H9 (cell line): ENCODE data around the gene FYCO1. TPM values are rescaled to one million over a fixed set of nuclear protein-coding genes. Genes with fewer than 3 reads are reported as not detected.

ENCODE experiments used
- DNase-seq: peaks from one replicate; pipeline ENCODE4 v3.0.0-alpha.2; 2017
- H2AFZ ChIP-seq: one replicate; pipeline ENCODE4 v1.6.1; 2013; ENCODE audit warnings: mild to moderate bottlenecking, low read length, control low read depth, moderate library complexity
- H2AK5ac ChIP-seq: 2 replicates; pipeline ENCODE4 v1.6.1; 2013; ENCODE audit warnings: low read length, control low read depth, mixed read lengths; ENCODE audit not compliant: insufficient read length
- H2BK120ac ChIP-seq: one replicate; pipeline ENCODE4 v1.6.1; 2013; ENCODE audit warnings: low read depth, mild to moderate bottlenecking, low read length, control low read depth, inconsistent platforms; ENCODE audit not compliant: poor library complexity, severe bottlenecking
- H2BK12ac ChIP-seq: 2 replicates; pipeline ENCODE4 v1.6.1; 2013; ENCODE audit warnings: low read length, control low read depth, mixed read lengths, low read depth; ENCODE audit not compliant: insufficient read length
- H2BK15ac ChIP-seq: 2 replicates; pipeline ENCODE4 v1.6.1; 2013; ENCODE audit warnings: low read depth, low read length, control low read depth
- H2BK20ac ChIP-seq: one replicate; pipeline ENCODE4 v1.6.1; 2013; ENCODE audit warnings: low read depth, mild to moderate bottlenecking, low read length, control low read depth, inconsistent platforms; ENCODE audit not compliant: poor library complexity, severe bottlenecking
- H2BK5ac ChIP-seq: 2 replicates; pipeline ENCODE4 v1.6.1; 2013; ENCODE audit warnings: low read length, control low read depth, mixed read lengths; ENCODE audit not compliant: insufficient read length
- H3K14ac ChIP-seq: 2 replicates; pipeline ENCODE4 v1.6.1; 2013; ENCODE audit warnings: low read length, control low read depth; ENCODE audit not compliant: insufficient read depth
- H3K18ac ChIP-seq: 2 replicates; pipeline ENCODE4 v1.6.1; 2013; ENCODE audit warnings: low read depth, mild to moderate bottlenecking, mixed read lengths, low read length, control low read depth; ENCODE audit not compliant: insufficient read length
- H3K23ac ChIP-seq: 2 replicates; pipeline ENCODE4 v1.6.1; 2013; ENCODE audit warnings: low read length, control low read depth, mixed read lengths, low read depth; ENCODE audit not compliant: insufficient read length
- H3K23me2 ChIP-seq: 2 replicates; pipeline ENCODE4 v1.6.1; 2013; ENCODE audit warnings: low read depth, mild to moderate bottlenecking, mixed read lengths, low read length, control low read depth; ENCODE audit not compliant: insufficient read length, poor library complexity, severe bottlenecking
- H3K27ac ChIP-seq: 2 replicates; pipeline ENCODE4 v1.5.1; 2013; ENCODE audit warnings: low read length, control low read depth, mixed read lengths, low read depth; ENCODE audit not compliant: insufficient read length
- H3K27me3 ChIP-seq: 2 replicates; pipeline ENCODE4 v1.6.1; 2013; ENCODE audit warnings: low read length, control low read depth, inconsistent platforms; ENCODE audit not compliant: insufficient read depth
- H3K4ac ChIP-seq: 2 replicates; pipeline ENCODE4 v1.6.1; 2013; ENCODE audit warnings: low read depth, mild to moderate bottlenecking, control low read depth, inconsistent platforms, low read length, moderate library complexity
- H3K4me1 ChIP-seq: 2 replicates; pipeline ENCODE4 v1.6.1; 2013; ENCODE audit warnings: low read length, control low read depth, inconsistent platforms; ENCODE audit not compliant: insufficient read depth
- H3K4me2 ChIP-seq: 2 replicates; pipeline ENCODE4 v1.6.1; 2013; ENCODE audit warnings: low read length, control low read depth, mixed read lengths; ENCODE audit not compliant: insufficient read length, insufficient read depth
- H3K56ac ChIP-seq: 2 replicates; pipeline ENCODE4 v1.6.1; 2013; ENCODE audit warnings: low read depth, mild to moderate bottlenecking, mixed read lengths, low read length, control low read depth; ENCODE audit not compliant: insufficient read length
- H3K79me1 ChIP-seq: 2 replicates; pipeline ENCODE4 v1.6.1; 2013; ENCODE audit warnings: low read depth, mild to moderate bottlenecking, moderate library complexity, low read length, control low read depth, inconsistent platforms; ENCODE audit not compliant: insufficient read depth, poor library complexity, severe bottlenecking
- H3K79me2 ChIP-seq: 2 replicates; pipeline ENCODE4 v1.6.1; 2013; ENCODE audit warnings: low read length, control low read depth, inconsistent platforms; ENCODE audit not compliant: insufficient read depth
- H3K9ac ChIP-seq: 2 replicates; pipeline ENCODE4 v1.6.1; 2013; ENCODE audit warnings: low read length, control low read depth, mixed read lengths; ENCODE audit not compliant: insufficient read length; ENCODE audit errors: extremely low read depth
- H3K9me3 ChIP-seq: one replicate; pipeline ENCODE4 v1.6.1; 2013; ENCODE audit warnings: low read depth, low read length, inconsistent platforms; ENCODE audit not compliant: control insufficient read depth
- H3T11ph ChIP-seq: one replicate; pipeline ENCODE4 v1.6.1; 2013; ENCODE audit warnings: mild to moderate bottlenecking, low read length, control low read depth, inconsistent platforms
- H4K20me1 ChIP-seq: one replicate; pipeline ENCODE4 v1.6.1; 2013; ENCODE audit not compliant: control insufficient read depth, insufficient read length, insufficient read depth
- H4K5ac ChIP-seq: 2 replicates; pipeline ENCODE4 v1.6.1; 2013; ENCODE audit warnings: low read depth, mild to moderate bottlenecking, mixed read lengths, low read length, control low read depth; ENCODE audit not compliant: insufficient read length
- H4K8ac ChIP-seq: replicated peaks from 2 replicates; pipeline ENCODE4 v1.6.1; 2013; ENCODE audit warnings: low read length, control low read depth, mixed read lengths, low read depth; ENCODE audit not compliant: insufficient read length
- H4K91ac ChIP-seq: 2 replicates; pipeline ENCODE4 v1.6.1; 2013; ENCODE audit warnings: low read depth, mild to moderate bottlenecking, moderate library complexity, mixed read lengths, low read length, control low read depth; ENCODE audit not compliant: insufficient read length
- H3K27ac Mint-ChIP-seq, 3 experiments: 2 replicates in 2 of 3; 3 replicates in 1 of 3; pipeline ENCODE4 v1.8.0; 2020 to 2021; ENCODE audit warnings: mixed read lengths in 3 of 3, mild to moderate bottlenecking in 1 of 3, moderate library complexity in 1 of 3
- H3K27me3 Mint-ChIP-seq: 2 replicates; pipeline ENCODE4 v1.8.0; 2021; ENCODE audit warnings: low read depth, mild to moderate bottlenecking, moderate library complexity, mixed read lengths
- H3K36me3 Mint-ChIP-seq, 3 experiments: 2 replicates in 2 of 3; 3 replicates in 1 of 3; pipeline ENCODE4 v1.8.0; 2020 to 2021; ENCODE audit warnings: low read depth in 3 of 3, mixed read lengths in 3 of 3; ENCODE audit not compliant: insufficient read depth in 1 of 3
- H3K4me1 Mint-ChIP-seq, 2 experiments: 2 replicates each; pipeline ENCODE4 v1.8.0; 2020; ENCODE audit warnings: mixed read lengths in 2 of 2
- H3K4me3 Mint-ChIP-seq, 2 experiments: 2 replicates in 1 of 2; 3 replicates in 1 of 2; pipeline ENCODE4 v1.8.0; 2020 to 2021; ENCODE audit warnings: mild to moderate bottlenecking in 2 of 2, mixed read lengths in 2 of 2, moderate library complexity in 1 of 2
- H3K9me3 Mint-ChIP-seq, 2 experiments: 2 replicates in 1 of 2; 3 replicates in 1 of 2; pipeline ENCODE4 v1.8.0; 2020; ENCODE audit warnings: mild to moderate bottlenecking in 2 of 2, mixed read lengths in 2 of 2, moderate library complexity in 1 of 2
- WGBS: extraction: QIAGEN DNeasy Blood & Tissue Kit; methylation state at CpG from one replicate; pipeline ENCODE4 v1.1.7; 2013; ENCODE audit warnings: missing lambda C conversion rate, low lambda C conversion rate, mixed read lengths; ENCODE audit not compliant: insufficient read length; ENCODE audit errors: extremely low coverage; 5-methylcytosine and 5-hydroxymethylcytosine counted together
- total RNA-seq: library from RNA; stranded (reverse); gene quantifications from 2 replicates; pipeline ENCODE4 v1.2.1, GENCODE V29; 2021
- TF ChIP-seq, protein P1 (sequence below): fragments of 200-600 bp; sonication (generic); conservative IDR thresholded peaks from 3 replicates; pipeline ENCODE4 v1.8.0; 2021; ENCODE audit warnings: antibody characterized with exemption, mild to moderate bottlenecking

Gene FYCO1
- total RNA-seq, 1 experiment from 2014 or later: 10.4 TPM

DNA sequence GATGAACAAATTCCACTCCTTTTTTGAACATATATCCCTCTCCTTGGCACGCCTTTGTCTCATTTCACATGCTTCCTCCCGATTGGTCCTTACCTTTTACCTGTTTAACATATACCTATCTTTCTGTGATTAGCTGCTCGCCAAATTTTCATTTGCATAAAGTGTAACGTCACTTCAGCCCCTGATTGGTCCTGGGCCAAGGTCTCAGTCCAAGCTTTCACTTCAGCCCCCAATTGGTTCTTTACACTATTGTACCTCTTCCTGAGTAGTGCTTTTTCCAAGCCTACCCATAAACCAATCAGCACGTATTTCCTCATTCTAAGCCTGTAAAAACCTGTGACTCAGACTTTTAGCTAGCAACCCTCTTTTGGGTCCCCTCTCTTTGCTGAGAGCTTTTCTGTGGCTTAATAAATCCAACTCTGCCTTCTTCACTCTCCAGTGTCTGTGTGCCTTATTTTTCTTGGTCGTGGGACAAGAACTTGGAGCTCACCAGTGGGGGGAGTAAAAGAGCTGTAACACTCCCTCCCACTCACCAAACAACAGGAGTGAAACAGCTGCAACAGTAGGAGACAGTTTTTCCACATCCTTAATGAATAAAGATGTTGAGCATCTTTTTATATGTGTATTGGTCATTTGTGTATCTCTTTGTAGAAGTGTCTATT, 32.2 kb upstream of the FYCO1 start:
- Histone ChIP-seq H3K27me3 (no peaks in the 10 kb centered on the region), H3K56ac (no peak overlapping the region), H3T11ph (no peak overlapping the region), H3K4me2 (no peak overlapping the region), H3K4ac (no peak overlapping the region), H2BK15ac (no peak overlapping the region), H3K14ac (no peak overlapping the region), H3K18ac (no peak overlapping the region), H2BK12ac (no peak overlapping the region), H4K20me1 (no peaks in the 10 kb centered on the region), H3K79me1 (no peaks in the 10 kb centered on the region), H3K4me1 (no peaks in the 10 kb centered on the region), H2AFZ (no peak overlapping the region), H3K9me3 (peaks cover 8% of the 10 kb centered on the region), H3K27ac (no peak overlapping the region), H4K91ac (no peak overlapping the region), H3K23ac (no peak overlapping the region), H4K5ac (no peak overlapping the region), H3K23me2 (no peaks in the 10 kb centered on the region), H2AK5ac (no peak overlapping the region), H2BK5ac (no peak overlapping the region), H2BK120ac (no peak overlapping the region), H4K8ac (no peak overlapping the region), H2BK20ac (no peak overlapping the region), H3K9ac (no peak overlapping the region), H3K79me2 (no peaks in the 10 kb centered on the region)
- whole genome bisulfite sequencing: no CpG with 5 or more reads among the region's 6 CpGs
- no peak for DNase-seq
- TF ChIP-seq, protein P1, sequence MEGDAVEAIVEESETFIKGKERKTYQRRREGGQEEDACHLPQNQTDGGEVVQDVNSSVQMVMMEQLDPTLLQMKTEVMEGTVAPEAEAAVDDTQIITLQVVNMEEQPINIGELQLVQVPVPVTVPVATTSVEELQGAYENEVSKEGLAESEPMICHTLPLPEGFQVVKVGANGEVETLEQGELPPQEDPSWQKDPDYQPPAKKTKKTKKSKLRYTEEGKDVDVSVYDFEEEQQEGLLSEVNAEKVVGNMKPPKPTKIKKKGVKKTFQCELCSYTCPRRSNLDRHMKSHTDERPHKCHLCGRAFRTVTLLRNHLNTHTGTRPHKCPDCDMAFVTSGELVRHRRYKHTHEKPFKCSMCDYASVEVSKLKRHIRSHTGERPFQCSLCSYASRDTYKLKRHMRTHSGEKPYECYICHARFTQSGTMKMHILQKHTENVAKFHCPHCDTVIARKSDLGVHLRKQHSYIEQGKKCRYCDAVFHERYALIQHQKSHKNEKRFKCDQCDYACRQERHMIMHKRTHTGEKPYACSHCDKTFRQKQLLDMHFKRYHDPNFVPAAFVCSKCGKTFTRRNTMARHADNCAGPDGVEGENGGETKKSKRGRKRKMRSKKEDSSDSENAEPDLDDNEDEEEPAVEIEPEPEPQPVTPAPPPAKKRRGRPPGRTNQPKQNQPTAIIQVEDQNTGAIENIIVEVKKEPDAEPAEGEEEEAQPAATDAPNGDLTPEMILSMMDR: no peak
- no peak overlapping the region for H3K4me3 Mint-ChIP-seq
- peaks cover 15 to 17% of the 10 kb centered on the region in 2 experiments for H3K9me3 Mint-ChIP-seq
- no peak overlapping the region for H3K27ac Mint-ChIP-seq
- H3K36me3 Mint-ChIP-seq: peaks cover 0 to 8% (median 6%) of the 10 kb centered on the region in 3 experiments; a peak in 4 of 7 replicates
- H3K4me1 Mint-ChIP-seq: no peaks in the 10 kb centered on the region
- peaks cover 2% of the 10 kb centered on the region; the same call in 1 of the 2 replicates for H3K27me3 Mint-ChIP-seq
